ENCODE measurements around the gene RFX1. TPM values are rescaled to one million over a fixed set of nuclear protein-coding genes. Genes with fewer than 3 reads are reported as not detected.

The RFX1 gene
- total and polyA plus RNA-seq, 9 of the 15 experiments (the other 6 are each of a cell fraction or from before 2014, with no cell fraction given) = 0.14 to 19.3 (median 1.2) TPM

GRCh38 chr19:14027856-14028450, 21.8 kb upstream of the RFX1 start, which contains the start of gene RLN3 (continued):
- TF ChIP-seq, protein P1, sequence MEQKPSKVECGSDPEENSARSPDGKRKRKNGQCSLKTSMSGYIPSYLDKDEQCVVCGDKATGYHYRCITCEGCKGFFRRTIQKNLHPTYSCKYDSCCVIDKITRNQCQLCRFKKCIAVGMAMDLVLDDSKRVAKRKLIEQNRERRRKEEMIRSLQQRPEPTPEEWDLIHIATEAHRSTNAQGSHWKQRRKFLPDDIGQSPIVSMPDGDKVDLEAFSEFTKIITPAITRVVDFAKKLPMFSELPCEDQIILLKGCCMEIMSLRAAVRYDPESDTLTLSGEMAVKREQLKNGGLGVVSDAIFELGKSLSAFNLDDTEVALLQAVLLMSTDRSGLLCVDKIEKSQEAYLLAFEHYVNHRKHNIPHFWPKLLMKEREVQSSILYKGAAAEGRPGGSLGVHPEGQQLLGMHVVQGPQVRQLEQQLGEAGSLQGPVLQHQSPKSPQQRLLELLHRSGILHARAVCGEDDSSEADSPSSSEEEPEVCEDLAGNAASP (IDR thresholded peaks at IDR 0.05) = no peak
- TF ChIP-seq SMARCE1 (IDR thresholded peaks at IDR 0.05) = peak; percentile 50; the same call in 1 of the 2 replicates
- no peak for TF ChIP-seq ZNF57 (CRISPR knock-in tag; IDR thresholded peaks at IDR 0.05)
- no peak for TF ChIP-seq HSF4 (CRISPR knock-in tag; IDR thresholded peaks at IDR 0.05; ENCODE audit: borderline replicate concordance)
- TF ChIP-seq NFE2L1 (tag; IDR thresholded peaks at IDR 0.05; ENCODE audit: borderline replicate concordance, low read depth) = no peak
- peak; percentile 56; the same call in 1 of the 2 replicates for TF ChIP-seq ZBTB7A (IDR thresholded peaks at IDR 0.05; ENCODE audit: borderline replicate concordance, control insufficient read depth, low read depth, low read length)
- no peak for TF ChIP-seq FOXJ2 (tag; IDR thresholded peaks at IDR 0.05)
- TF ChIP-seq BCLAF1 (IDR thresholded peaks at IDR 0.05; ENCODE audit: borderline replicate concordance in 1 of 2, control insufficient read depth in 1 of 2, low read depth in 2 of 2, low read length in 1 of 2) = no peak
- no peak for TF ChIP-seq GABPA (tag; conservative IDR thresholded peaks at IDR 0.05; ENCODE audit: low read depth)
- no peak for TF ChIP-seq NCOA4 (IDR thresholded peaks at IDR 0.05; ENCODE audit: partially characterized antibody)
- TF ChIP-seq ZBTB17 (CRISPR knock-in tag; IDR thresholded peaks at IDR 0.05) = no peak
- no peak for TF ChIP-seq ZNF311 (CRISPR knock-in tag; IDR thresholded peaks at IDR 0.05)
- TF ChIP-seq, protein P2, sequence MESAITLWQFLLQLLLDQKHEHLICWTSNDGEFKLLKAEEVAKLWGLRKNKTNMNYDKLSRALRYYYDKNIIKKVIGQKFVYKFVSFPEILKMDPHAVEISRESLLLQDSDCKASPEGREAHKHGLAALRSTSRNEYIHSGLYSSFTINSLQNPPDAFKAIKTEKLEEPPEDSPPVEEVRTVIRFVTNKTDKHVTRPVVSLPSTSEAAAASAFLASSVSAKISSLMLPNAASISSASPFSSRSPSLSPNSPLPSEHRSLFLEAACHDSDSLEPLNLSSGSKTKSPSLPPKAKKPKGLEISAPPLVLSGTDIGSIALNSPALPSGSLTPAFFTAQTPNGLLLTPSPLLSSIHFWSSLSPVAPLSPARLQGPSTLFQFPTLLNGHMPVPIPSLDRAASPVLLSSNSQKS (CRISPR knock-in tag; IDR thresholded peaks at IDR 0.05) = no peak
- no peak for TF ChIP-seq ZHX1 (conservative IDR thresholded peaks at IDR 0.05; ENCODE audit: low read length)
- TF ChIP-seq NEUROD1 (IDR thresholded peaks at IDR 0.05; ENCODE audit: borderline replicate concordance, low read depth, low read length, partially characterized antibody) = no peak
- TF ChIP-seq TAF15 (IDR thresholded peaks at IDR 0.05; ENCODE audit: low read depth, low read length) = no peak
- no peak for TF ChIP-seq CREB1 (IDR thresholded peaks at IDR 0.05)
- TF ChIP-seq CREB1 (CRISPR knock-in tag; IDR thresholded peaks at IDR 0.05) = no peak
- no peak for TF ChIP-seq HEY1 (CRISPR knock-in tag; IDR thresholded peaks at IDR 0.05; ENCODE audit: borderline replicate concordance)
- TF ChIP-seq STAT5B (CRISPR knock-in tag; IDR thresholded peaks at IDR 0.05) = no peak
- no peak for TF ChIP-seq ZNF212 (CRISPR knock-in tag; IDR thresholded peaks at IDR 0.05)
